Activated CD8-positive, alpha-beta T cell treated with anti-CD3 and anti-CD28 coated beads for 36 hours (primary cell): ENCODE measurements around the gene PREX1. TPM values are rescaled to one million over a fixed set of nuclear protein-coding genes. Genes with fewer than 3 reads are reported as not detected.

Experiments
- ATAC-seq: fragments of 200-7000 bp; cut with Tn5 transposase; one replicate; pipeline ENCODE4 v1.10.0; 2021; ENCODE audit warnings: mild to moderate bottlenecking, moderate library complexity
- CTCF ChIA-PET: fragments of 350-600 bp; sonication (Branson Sonifier 250); formaldehyde crosslinking; loops from one replicate; lab custom pipeline; 2021; ENCODE audit warnings: antibody characterized with exemption; lab: Charles Lee
- POLR2A ChIA-PET: fragments of 350-600 bp; sonication (Branson Sonifier 250); formaldehyde crosslinking; loops from one replicate; lab custom pipeline; 2021; ENCODE audit warnings: antibody characterized with exemption; lab: Charles Lee
- DNase-seq: peaks from one replicate; pipeline ENCODE4 v3.0.0-alpha.2; 2020
- H3K27ac Mint-ChIP-seq: one replicate; pipeline ENCODE4 v1.8.0; 2021; ENCODE audit warnings: mild to moderate bottlenecking, mixed read lengths
- H3K27me3 Mint-ChIP-seq: one replicate; pipeline ENCODE4 v1.8.0; 2021; ENCODE audit warnings: mixed read lengths
- H3K36me3 Mint-ChIP-seq: one replicate; pipeline ENCODE4 v1.8.0; 2021; ENCODE audit warnings: low read depth, mixed read lengths
- H3K4me1 Mint-ChIP-seq: one replicate; pipeline ENCODE4 v1.8.0; 2021; ENCODE audit warnings: low read depth, mixed read lengths
- H3K4me3 Mint-ChIP-seq: one replicate; pipeline ENCODE4 v1.8.0; 2021; ENCODE audit warnings: mild to moderate bottlenecking, moderate library complexity, mixed read lengths
- H3K9me3 Mint-ChIP-seq: one replicate; pipeline ENCODE4 v1.8.0; 2021; ENCODE audit warnings: mixed read lengths
- CTCF ChIP-seq: fragments of 200-600 bp; IDR thresholded peaks from one replicate; pipeline ENCODE4 v1.8.0; 2022; ENCODE audit warnings: antibody characterized with exemption, mild to moderate bottlenecking
- intact Hi-C: fragments of 100-400 bp; cut with micrococcal nuclease; formaldehyde crosslinking; loops from one replicate; pipeline ENCODE4 v1.10.0; 2022
- total RNA-seq, 2 experiments: library from RNA; stranded (reverse); gene quantifications; one replicate each; pipeline ENCODE4 v1.2.3, GENCODE V29; 2021

Gene PREX1
- total RNA-seq, 2 experiments from 2014 or later, result 79.7 to 80.5 TPM

GRCh38 chr20:48725555-48725991 lies 102.2 kb downstream of the PREX1 start:
- Mint-ChIP-seq H3K9me3 (no peaks in the 10 kb centered on the region), H3K36me3 (peaks cover 69% of the 10 kb centered on the region), H3K27me3 (no peaks in the 10 kb centered on the region), H3K27ac (peak overlapping the region; percentile 69), H3K4me3 (no peak overlapping the region), H3K4me1 (peaks cover 64% of the 10 kb centered on the region)
- DNase-seq (peak; percentile 30), ATAC-seq (peak; percentile 66)
- CTCF ChIA-PET, result interaction anchor here (1.6 kb wide), 1 partner anchor 68 kb away, joined by 6 read pairs; no protein-coding TSS in a partner anchor
- POLR2A ChIA-PET, result interaction anchor here (0.5 to 1.5 kb wide), 5 partner anchors 9 to 323 kb away, joined by 3 to 4 read pairs (median 4); no protein-coding TSS in a partner anchor
- intact Hi-C loops, result no loop called here
- no peak for TF ChIP-seq CTCF

GRCh38 chr20:48724891-48725554 lies 102.8 kb downstream of the PREX1 start:
- no peak for ATAC-seq
- no peak overlapping the region for H3K4me3 Mint-ChIP-seq
- H3K4me1 Mint-ChIP-seq, result peaks cover 63% of the 10 kb centered on the region
- TF ChIP-seq CTCF, result no peak
- ChIA-PET POLR2A (interaction anchor here (1.0 to 1.5 kb wide), 4 partner anchors 9 to 48 kb away, joined by 3 to 4 read pairs (median 4); no protein-coding TSS in a partner anchor), CTCF (interaction anchor here (1.0 to 1.6 kb wide), 4 partner anchors 10 to 180 kb away, joined by 3 to 6 read pairs (median 4); no protein-coding TSS in a partner anchor)
- no peaks in the 10 kb centered on the region for H3K27me3 Mint-ChIP-seq
- H3K27ac Mint-ChIP-seq, result peak overlapping the region; percentile 69
- DNase-seq, result no peak
- H3K9me3 Mint-ChIP-seq, result no peaks in the 10 kb centered on the region
- peaks cover 68% of the 10 kb centered on the region for H3K36me3 Mint-ChIP-seq
- intact Hi-C loops, result no loop called here

- H3K9me3 Mint-ChIP-seq, result no peaks in the 10 kb centered on the region
- ATAC-seq (no peak), DNase-seq (no peak)
- ChIA-PET POLR2A (interaction anchor here (1.5 kb wide), 1 partner anchor 8 kb away, joined by 4 read pairs; no protein-coding TSS in a partner anchor), CTCF (interaction anchor here (1.0 to 1.6 kb wide), 4 partner anchors 10 to 181 kb away, joined by 3 to 6 read pairs (median 4); no protein-coding TSS in a partner anchor)
- TF ChIP-seq CTCF, result no peak
- H3K36me3 Mint-ChIP-seq, result peaks cover 68% of the 10 kb centered on the region
- H3K27me3 Mint-ChIP-seq, result no peaks in the 10 kb centered on the region
- intact Hi-C loops, result no loop called here
- H3K4me1 Mint-ChIP-seq, result peaks cover 63% of the 10 kb centered on the region
- H3K4me3 Mint-ChIP-seq, result no peak overlapping the region
- H3K27ac Mint-ChIP-seq, result peak overlapping the region; percentile 65
Observed at GRCh38 chr20:48724382-48724781, 103.4 kb downstream of the PREX1 start.

GRCh38 chr20:48723308-48724264 lies 104.2 kb downstream of the PREX1 start:
- Mint-ChIP-seq H3K9me3 (no peaks in the 10 kb centered on the region), H3K36me3 (peaks cover 75% of the 10 kb centered on the region), H3K4me3 (no peak overlapping the region), H3K4me1 (peaks cover 65% of the 10 kb centered on the region), H3K27ac (peak overlapping the region; percentile 58), H3K27me3 (no peaks in the 10 kb centered on the region)
- CTCF ChIA-PET, result interaction anchor here (1.3 to 2.1 kb wide), 4 partner anchors 14 to 66 kb away, joined by 3 to 7 read pairs (median 5); no protein-coding TSS in a partner anchor
- DNase-seq (no peak), ATAC-seq (no peak)
- POLR2A ChIA-PET, result interaction anchor here (0.9 to 10.0 kb wide), 3 partner anchors 7 to 23 kb away, joined by 4 to 81 read pairs (median 4); no protein-coding TSS in a partner anchor
- no peak for TF ChIP-seq CTCF
- intact Hi-C loops, result no loop called here
